Measurements from ENCODE around the gene SQSTM1.

GRCh38 chr5:179786861-179787260 is 33.8 kb upstream of the SQSTM1 start:
- TF ChIP-seq REST (IDR thresholded peaks at IDR 0.05; ENCODE audit: insufficient read depth in 1 of 2, low read depth in 2 of 2, low read length in 1 of 2) (no peak), POLR2AphosphoS5 (IDR thresholded peaks at IDR 0.05; ENCODE audit: low read depth, low read length) (no peak), CTCF (IDR thresholded peaks at IDR 0.05) (no peak), SIN3A (IDR thresholded peaks at IDR 0.05; ENCODE audit: borderline replicate concordance, insufficient read depth, low read depth, low read length) (no peak), TCF7L2 (IDR thresholded peaks at IDR 0.05; ENCODE audit: low read depth, low read length) (no peak)

All from Panc1 (cell line).